HK-2 (cell line): ENCODE results near the gene NRF1.
A peak's percentile ranks its signal among the peaks of the same experiment; 100 is the strongest.
"Not testable (repeated sequence)": the region's sequence is repeated elsewhere in the genome, so short reads cannot be mapped to it uniquely, and the experiment has no call there.

Experiments used
- DNase-seq: peaks from one replicate; pipeline ENCODE4 v3.0.0-alpha.2; 2018; ENCODE audit not compliant: unreplicated experiment

NRF1 gene

DNA sequence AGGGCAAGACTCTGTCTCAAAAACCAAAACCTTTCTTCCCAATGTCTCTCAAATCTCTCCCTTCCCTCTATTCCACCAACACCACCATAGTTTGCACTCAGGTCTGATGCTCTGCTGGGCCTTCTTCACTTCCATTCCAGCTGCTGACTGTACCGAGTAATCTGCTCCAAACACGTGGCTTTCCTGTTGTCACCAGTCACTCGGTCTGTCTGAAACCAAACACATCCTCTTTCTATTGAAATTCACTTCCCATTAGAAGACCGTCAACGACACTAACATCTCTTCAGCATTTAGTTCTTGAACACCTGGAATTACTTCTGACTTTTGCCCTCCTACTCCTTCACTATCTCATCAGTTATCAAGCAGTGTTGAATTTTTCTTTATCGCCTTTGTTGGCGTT lies 4.7 kb upstream of the NRF1 start:
- DNase-seq: no peak

- peak; percentile 22 for DNase-seq
Measured at GRCh38 chr7:129607471-129608120, 3.9 kb upstream of the NRF1 start.

GRCh38 chr7:129609666-129610065 lies 1.9 kb upstream of the NRF1 start:
- no peak for DNase-seq

- DNase-seq: no peak
Measured at GRCh38 chr7:129610709-129611245, 743 bp upstream of the NRF1 start.

GRCh38 chr7:129612112-129613015 lies 844 bp downstream of the NRF1 start:
- peak; percentile 37 for DNase-seq

DNA sequence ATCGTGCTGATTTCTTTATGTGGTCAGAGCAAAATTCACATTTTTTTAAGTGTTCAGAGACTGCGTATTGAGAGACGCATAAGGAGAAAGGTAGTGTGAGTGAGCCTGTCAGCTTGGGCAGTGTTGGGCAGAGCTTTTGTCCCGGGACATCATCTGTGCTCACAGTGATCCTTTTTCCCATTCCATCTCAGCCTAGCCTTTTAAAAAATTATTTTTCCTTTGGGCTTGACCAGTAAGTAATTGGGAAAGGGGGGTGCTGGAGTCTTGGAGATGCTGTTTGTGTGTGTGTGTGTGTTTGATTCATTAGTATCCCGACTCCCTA lies 1.5 kb downstream of the NRF1 start:
- DNase-seq: no peak

GRCh38 chr7:129615018-129615417 lies 3.5 kb downstream of the NRF1 start:
- DNase-seq: no peak

- DNase-seq: no peak
Measured at GRCh38 chr7:129616530-129616929, 5.0 kb downstream of the NRF1 start.

- DNase-seq: no peak
Measured at GRCh38 chr7:129617178-129617577, 5.7 kb downstream of the NRF1 start.

DNA sequence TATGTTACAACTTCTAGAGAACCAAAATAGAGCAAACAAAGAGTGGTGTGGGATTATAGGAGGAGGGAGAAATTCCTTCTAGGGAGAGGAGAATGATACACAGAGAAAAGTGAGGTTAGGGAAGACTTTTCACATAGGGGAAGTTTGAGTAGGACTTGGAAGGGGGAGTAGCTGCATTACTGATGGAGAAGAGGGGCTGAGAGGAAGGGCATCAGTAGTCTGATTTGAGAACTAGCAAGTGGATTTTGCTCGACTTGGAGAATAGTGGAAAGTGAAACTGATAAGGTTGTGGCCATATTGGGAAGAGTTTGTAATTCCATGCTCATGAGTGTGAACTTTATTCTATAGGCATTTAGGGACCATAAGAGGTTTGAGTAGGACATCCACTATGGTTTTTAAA lies 6.1 kb downstream of the NRF1 start:
- DNase-seq: no peak

- DNase-seq: no peak
Measured at GRCh38 chr7:129626896-129627295, 15.4 kb downstream of the NRF1 start.

DNA sequence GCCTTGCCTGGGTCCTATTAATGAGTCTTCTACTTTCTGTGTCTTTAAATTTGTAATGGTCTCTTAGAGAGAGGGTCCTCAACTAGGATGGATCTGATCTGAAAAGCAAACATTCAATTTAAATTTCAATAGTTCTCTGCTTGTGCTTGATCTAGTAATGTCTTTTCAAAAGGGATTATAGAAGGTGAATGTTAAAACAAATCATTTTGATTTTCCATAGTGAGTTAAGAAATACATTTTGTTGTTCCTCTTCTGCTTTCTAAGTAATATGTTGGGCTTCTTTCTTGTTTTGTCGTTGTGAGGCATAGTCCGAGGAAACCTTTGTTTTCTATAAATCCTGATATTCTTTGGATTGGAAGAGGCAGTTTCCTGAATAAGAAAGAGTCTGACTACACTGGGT lies 18.8 kb downstream of the NRF1 start:
- no peak for DNase-seq

- no peak for DNase-seq
Measured at GRCh38 chr7:129634361-129635034, 23.0 kb downstream of the NRF1 start.

GRCh38 chr7:129635300-129636029 lies 23.9 kb downstream of the NRF1 start:
- peak; percentile 43 for DNase-seq

DNA sequence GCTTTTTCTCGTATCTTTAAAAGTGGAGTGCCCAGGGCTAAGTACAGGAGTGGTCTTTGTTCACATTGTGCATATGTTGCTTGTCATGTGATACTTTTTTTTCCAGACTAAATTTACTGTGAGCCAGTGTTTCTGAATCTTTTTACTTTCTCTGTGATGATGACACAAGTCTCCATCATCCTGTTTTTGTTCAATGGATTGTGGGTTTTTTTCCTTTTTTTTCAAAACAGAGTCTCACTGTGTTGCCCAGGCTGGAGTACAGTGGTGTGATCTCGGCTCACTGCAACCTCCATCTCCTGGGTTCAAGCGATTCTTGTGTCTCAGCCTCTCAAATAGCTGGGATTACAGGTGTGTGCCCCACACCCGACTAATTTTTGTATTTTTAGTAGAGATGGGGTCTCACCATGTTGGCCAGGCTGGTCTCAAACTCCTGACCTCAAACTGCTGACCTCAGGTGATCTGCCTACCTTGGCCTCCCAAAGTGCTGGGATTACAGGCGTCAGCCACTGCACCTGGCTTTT lies 24.6 kb downstream of the NRF1 start:
- DNase-seq: not testable (repeated sequence)

- no peak for DNase-seq
Measured at GRCh38 chr7:129636641-129637040, 25.1 kb downstream of the NRF1 start.

GRCh38 chr7:129640400-129640799 lies 28.9 kb downstream of the NRF1 start:
- no peak for DNase-seq

GRCh38 chr7:129642871-129643549 lies 31.5 kb downstream of the NRF1 start:
- DNase-seq: no peak

DNA sequence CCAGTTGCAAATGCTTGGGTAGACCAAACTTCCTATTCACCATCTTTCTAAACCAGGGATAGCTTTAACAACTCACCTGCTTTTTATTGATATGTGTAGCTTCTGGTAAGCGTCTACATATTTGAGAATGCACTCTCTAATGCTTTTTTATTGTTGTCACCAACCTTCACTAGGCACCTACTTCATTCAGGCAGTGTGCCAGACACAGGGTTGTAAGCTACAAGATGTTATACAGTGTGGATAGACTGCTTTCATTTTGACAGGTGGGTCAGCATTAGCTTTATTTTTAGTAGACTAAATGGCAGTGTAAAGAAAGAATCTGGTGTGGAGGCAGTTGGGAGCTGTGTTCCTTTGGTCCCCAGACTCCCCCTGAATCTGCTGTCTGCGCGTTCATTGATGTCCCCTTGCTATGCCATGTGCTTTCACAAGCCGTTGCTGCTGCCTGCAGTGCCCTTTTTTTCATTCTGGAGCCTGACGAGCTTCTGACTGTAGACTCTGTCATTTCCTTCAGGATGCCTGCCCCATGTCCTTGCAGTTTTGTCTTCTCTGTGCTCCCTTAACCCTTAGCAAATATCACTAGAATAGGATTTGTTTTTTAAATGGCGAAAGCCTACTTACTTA lies 32.1 kb downstream of the NRF1 start:
- no peak for DNase-seq

DNA sequence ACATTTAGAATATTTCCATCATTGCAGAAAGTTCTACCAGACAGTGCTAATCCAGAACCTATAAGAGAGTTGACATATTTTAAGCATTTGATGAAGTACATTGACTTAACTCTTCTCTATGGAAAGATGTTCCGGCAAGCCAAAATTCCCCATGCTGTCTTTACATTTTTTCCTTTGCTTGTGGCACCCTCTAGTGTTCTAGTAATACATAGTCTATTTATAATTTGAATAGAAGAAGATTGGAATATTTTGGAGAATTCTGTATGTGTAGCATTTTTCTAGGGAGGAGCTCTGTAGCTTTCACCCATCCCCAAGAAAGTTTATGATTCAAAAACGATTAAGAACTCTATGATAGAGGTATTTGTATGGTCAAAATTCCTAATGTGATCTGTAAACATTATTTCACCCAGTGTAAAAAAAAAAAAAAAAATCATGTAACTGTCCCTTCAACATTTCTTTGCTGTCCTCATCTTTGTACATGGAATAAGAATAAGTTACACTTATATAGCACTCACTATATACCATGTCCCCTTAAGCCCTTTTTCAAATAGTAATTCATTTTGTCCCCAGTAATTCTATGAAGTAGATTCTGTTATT lies 33.2 kb downstream of the NRF1 start:
- DNase-seq: no peak
